HG02763 (cell line): ENCODE results near the gene RTF2.
A peak's percentile ranks its signal among the peaks of the same experiment; 100 is the strongest.
"Not testable (repeated sequence)": the region's sequence is repeated elsewhere in the genome, so short reads cannot be mapped to it uniquely, and the experiment has no call there.

ENCODE experiments used
- ATAC-seq: cut with Tn5 transposase; IDR thresholded peaks from one replicate; pipeline ENCODE4 v1.9.1; 2021; ENCODE audit warnings: mild to moderate bottlenecking, moderate library complexity; ENCODE audit not compliant: unreplicated experiment

The RTF2 gene

DNA sequence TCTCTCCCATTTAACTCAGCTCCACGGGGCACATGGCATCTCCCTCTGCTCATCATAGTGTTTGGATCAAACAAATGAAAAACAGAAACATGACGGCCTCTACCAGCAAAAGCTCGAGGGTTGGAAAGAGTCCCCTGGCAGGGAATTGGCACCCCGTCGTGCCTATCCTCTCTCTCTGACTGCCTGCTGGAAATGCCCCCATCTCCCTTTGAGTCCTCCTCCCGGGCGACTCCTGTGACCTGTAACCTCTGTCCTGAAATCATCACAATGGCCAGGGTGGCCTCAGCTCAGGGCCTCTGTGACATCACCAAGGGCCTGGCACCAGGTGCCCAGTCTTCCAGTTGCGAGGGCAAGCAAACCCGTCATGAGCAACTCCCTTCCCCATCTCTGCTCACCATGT, 64.5 kb downstream of the RTF2 start, which contains the start of gene FAM209B:
TSS of gene FAM209B (plus strand) at position 301 of the 400 bp plus-strand sequence. CDS start at position 397, 96 bp downstream.
- not testable (repeated sequence) for ATAC-seq

DNA sequence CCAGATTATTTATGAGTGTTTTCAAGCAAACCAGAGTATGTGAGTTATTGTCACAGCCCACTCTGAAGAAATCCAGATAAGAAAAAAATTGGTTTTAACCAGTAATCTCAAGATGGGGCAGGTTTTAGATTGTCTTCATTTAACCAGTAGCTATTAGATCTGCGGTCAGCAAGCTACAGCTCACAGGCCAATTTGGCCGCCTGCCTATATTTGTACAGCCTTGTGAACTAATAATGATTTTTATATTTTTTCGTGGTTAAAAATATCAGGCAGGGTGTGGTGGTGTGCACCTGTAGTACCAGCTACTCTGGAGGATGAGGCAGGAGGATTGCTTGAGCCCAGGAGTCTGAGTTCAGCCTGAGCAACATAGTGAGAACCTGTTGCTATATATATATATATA, 69.6 kb downstream of the RTF2 start:
- ATAC-seq: no peak

DNA sequence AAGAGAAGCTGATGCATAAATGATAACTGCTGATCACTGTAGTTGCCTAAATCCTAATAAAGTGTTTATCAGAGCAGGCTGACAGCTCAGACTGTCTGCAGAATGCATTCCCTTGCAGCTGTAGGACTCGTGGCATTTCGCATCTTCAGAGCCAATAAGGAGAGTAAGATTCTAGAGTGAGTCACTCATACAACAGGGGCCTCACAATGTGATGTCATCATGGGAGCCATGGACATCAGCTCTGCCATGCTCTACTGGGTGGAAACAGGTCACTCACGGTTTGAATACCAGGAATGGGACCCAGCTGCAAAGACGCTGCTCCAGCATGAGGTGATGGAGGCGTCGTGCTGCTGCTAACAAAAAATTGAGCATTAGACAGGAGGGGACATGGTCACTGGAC, 72.0 kb downstream of the RTF2 start:
- no peak for ATAC-seq

DNA sequence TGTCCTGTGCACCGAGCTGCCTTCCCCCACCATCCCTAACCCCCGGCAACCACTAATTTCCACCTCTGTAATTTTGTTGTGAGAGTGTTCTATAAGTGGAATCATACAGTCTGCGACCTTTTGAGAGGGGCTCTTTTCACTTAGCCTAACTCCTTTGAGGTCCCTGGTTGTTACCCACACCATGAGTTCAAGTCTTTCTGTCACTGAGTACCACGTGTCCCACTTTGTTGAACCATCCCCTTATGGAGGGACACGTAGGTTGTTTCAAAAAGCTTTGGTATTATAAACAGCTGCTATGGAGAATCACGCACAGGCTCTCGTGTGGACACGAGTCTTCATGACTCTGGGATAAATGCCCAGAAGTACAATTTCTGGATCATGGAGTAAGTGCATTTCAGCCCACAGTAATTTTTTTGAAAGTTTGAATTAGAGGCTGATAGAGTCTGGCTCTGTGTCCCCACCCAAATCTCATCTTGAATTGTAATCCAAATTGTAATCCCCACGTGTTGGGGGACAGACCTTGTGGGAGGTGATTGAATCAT, 74.1 kb downstream of the RTF2 start:
- no peak for ATAC-seq

DNA sequence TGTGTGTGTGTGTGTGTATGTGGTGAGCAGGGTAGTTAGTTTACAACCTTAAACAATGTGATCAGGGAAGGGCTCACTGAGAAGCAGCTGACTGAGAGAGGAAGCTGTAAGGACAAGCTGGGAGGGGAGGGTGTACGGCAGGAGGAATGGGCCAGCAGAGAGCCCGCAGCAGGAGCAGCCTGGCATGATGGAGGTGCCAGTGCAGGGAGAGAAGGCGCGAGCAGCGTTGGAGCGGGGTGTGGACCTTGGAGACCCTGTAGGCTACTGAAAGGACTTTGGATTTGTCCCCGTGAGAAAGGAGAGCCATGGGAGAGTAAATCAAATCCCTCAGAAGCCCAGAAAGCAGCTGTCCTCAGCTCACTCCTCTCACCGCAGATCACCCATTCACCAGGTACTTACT, 83.1 kb downstream of the RTF2 start:
- no peak for ATAC-seq

DNA sequence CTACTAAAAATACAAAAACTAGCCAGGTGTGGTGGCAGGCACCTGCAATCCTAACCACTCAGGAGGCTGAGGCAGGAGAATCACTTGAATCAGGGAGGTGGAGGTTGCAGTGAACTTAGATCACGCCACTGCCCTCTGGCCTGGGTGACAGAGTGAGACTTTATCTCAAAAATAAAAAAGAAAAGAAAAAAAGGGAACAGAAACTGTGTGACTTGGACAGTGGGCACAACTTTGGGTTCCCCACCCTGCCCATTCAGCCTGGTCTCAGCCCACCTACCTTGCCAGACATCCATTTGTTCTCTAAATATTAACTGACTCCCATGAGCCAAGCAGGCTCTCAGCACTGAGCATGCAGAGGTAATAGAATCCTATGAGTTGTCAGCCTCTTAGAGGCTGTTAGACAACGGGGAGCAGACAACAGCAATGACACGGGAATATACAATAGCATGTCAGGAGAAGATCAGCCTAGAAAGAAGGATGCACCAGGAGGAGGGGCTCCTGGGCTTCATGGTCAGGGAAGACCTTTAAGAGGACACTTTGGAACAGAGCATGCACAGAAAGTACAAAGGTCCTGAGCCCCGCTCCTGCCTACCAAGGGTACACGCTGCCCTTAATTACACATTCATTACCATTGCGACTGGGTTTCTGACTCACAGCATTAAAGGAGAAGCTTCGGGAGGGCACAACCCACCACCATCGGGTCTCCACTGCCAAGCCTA, 84.6 kb downstream of the RTF2 start:
- no peak for ATAC-seq

DNA sequence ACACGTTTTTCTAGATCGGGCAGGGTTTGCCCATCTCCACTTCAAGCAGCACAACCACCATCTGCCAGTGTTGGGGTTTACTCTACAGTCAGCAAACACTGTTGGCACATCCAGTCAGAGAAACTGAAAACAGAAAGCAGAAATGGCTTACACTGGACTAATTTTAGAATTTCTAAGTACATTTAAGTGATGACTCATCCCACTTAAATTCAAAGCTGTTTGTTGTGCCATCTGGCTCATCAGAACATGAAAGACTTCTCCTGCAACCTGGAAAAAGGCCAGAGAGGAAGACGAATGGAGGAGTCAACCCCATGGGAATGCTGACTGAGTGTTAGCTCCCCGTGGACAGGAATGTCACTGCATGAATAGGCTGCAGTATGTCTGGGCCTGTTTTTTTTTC, 86.4 kb downstream of the RTF2 start:
- ATAC-seq: peak; percentile 86

DNA sequence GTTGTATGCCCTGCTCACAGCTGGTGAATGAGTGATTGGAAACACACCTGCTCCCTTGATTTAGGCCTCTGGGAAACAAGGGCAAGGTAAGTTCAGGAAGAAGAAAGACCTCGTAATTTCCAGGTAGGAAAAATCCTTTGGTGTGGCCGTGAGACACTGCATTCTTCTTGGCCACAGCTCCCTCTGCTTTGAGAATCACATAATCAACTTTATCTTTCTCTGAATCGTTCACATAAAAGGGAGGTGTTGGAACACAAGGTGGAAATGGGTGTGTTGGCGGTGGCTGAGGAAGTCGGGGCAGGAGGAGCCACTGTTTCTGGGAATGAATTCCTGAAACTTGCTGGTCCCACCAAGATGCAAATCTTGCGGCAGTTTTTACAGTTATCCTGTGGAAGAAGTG, 90.5 kb downstream of the RTF2 start:
- no peak for ATAC-seq

DNA sequence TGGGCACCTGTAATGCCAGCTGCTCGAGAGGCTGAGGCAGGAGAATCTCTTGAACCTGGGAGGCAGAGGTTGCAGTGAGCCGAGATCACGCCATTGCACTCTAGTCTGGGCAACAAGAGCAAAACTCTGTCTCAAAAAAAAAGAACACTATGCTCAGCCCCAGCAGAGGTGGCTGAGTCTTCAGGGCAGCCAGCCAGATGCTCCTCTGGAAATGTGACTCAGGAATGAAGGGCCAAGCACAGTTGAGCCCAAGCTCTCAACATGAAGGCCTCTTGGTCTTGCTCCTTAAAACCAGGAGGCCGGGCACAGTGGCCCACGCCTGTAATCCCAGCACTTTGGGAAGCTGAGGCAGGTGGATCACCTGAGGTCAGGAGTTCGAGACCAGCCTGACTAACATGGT, 96.1 kb downstream of the RTF2 start:
- not testable (repeated sequence) for ATAC-seq

DNA sequence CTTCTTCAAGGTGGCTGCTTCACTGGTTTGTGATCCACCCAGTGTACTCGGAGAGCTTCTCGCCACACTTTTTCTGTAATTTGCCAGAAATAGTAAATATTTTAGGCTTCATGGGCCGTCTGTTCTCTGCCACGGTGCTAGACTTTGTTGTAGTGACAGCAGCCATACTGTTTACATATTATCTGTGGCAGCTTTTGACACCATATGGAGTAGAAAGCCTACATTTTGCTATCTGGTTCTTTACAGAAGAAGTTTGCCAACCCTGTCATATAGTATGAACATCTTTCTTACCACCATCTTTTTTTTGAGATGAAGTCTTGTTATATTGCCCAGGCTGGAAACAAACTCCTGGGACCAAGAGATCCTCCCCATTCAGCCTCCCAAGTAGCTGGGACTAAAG, 97.1 kb downstream of the RTF2 start:
- ATAC-seq: no peak

DNA sequence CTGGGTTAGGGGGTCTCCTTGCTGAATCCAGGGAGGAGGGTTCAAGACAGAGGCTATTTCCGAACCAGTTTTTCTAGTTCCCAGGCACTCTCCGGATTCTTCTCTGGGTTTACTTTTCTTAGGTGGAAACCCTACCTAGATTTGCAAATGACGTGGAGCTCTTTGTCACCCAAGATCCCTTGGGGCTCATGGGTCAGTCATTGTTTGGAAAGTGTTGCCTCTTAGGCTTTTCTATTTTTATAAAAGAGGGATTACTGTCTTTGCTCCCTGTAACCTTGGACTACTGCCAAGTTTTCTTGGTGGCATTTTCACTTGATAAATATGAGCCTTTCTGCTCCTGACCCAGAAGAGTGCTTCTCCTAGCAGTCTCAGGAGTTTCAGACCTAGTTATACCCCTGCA, 98.2 kb downstream of the RTF2 start:
- ATAC-seq: no peak
